NCI-H82 (cell line): ENCODE results near the gene TMEM263.
"Not testable (repeated sequence)": the region's sequence is repeated elsewhere in the genome, so short reads cannot be mapped to it uniquely, and the experiment has no call there.

Experiments
- DNase-seq: peaks from one replicate; lab custom pipeline; 2025; lab: John Stamatoyannopoulos, UW

The TMEM263 gene

GRCh38 chr12:106955377-106956047 lies at the start of gene TMEM263:
TSS of gene TMEM263 (plus strand) at chr12:106955907. CDS start at chr12:106967117, 11,210 bp downstream.
- peak; percentile 98 for DNase-seq

- DNase-seq, result peak; percentile 62
Observed at GRCh38 chr12:106906715-106907114, 49.0 kb upstream of the TMEM263 start.

- DNase-seq, result no peak
Observed at GRCh38 chr12:106907411-106907810, 48.3 kb upstream of the TMEM263 start.

GRCh38 chr12:106907846-106908245 lies 47.9 kb upstream of the TMEM263 start:
- no peak for DNase-seq

- no peak for DNase-seq
Observed at GRCh38 chr12:106908561-106908960, 47.1 kb upstream of the TMEM263 start.

GRCh38 chr12:106910202-106910601 lies 45.5 kb upstream of the TMEM263 start:
- no peak for DNase-seq

- no peak for DNase-seq
Observed at GRCh38 chr12:106911581-106911980, 44.1 kb upstream of the TMEM263 start.

- no peak for DNase-seq
Observed at GRCh38 chr12:106913456-106913855, 42.3 kb upstream of the TMEM263 start.

GRCh38 chr12:106914796-106915634 lies 40.7 kb upstream of the TMEM263 start:
- DNase-seq, result no peak

- no peak for DNase-seq
Observed at GRCh38 chr12:106915635-106916026, 40.1 kb upstream of the TMEM263 start.

- peak; percentile 37 for DNase-seq
Observed at GRCh38 chr12:106917503-106917902, 38.2 kb upstream of the TMEM263 start.

GRCh38 chr12:106918746-106919145 lies 37.0 kb upstream of the TMEM263 start:
- peak; percentile 86 for DNase-seq

GRCh38 chr12:106919910-106920544 lies 35.7 kb upstream of the TMEM263 start:
- DNase-seq, result peak; percentile 73

GRCh38 chr12:106921976-106922375 lies 33.7 kb upstream of the TMEM263 start:
- not testable (repeated sequence) for DNase-seq

GRCh38 chr12:106923594-106923993 lies 32.1 kb upstream of the TMEM263 start:
- not testable (repeated sequence) for DNase-seq

- DNase-seq, result no peak
Observed at GRCh38 chr12:106924268-106924861, 31.3 kb upstream of the TMEM263 start.

GRCh38 chr12:106926657-106927056 lies 29.1 kb upstream of the TMEM263 start:
- no peak for DNase-seq

- DNase-seq, result no peak
Observed at GRCh38 chr12:106934277-106934676, 21.4 kb upstream of the TMEM263 start.

GRCh38 chr12:106941481-106942156 lies 14.1 kb upstream of the TMEM263 start:
- no peak for DNase-seq

GRCh38 chr12:106942775-106943174 lies 12.9 kb upstream of the TMEM263 start:
- DNase-seq, result no peak

- DNase-seq, result no peak
Observed at GRCh38 chr12:106945261-106945851, 10.4 kb upstream of the TMEM263 start.
